ENCODE measurements around the gene DHDH. TPM values are rescaled to one million over a fixed set of nuclear protein-coding genes. Genes with fewer than 3 reads are reported as not detected.

DHDH gene
- total and polyA plus RNA-seq, 2 of the 13 experiments (the other 11 are each of a cell fraction or from before 2014, with no cell fraction given) = 0.13 to 0.91 TPM

- TF ChIP-seq SUZ12 (IDR thresholded peaks at IDR 0.05; ENCODE audit: low read depth, low read length) (no peak), SIN3A (IDR thresholded peaks at IDR 0.05; ENCODE audit: borderline replicate concordance, low read depth, low read length) (peak; percentile 86), AFF4 (CRISPR knock-in tag; IDR thresholded peaks at IDR 0.05) (no peak), PHF5A (CRISPR knock-in tag; IDR thresholded peaks at IDR 0.05; ENCODE audit: low read depth, unreplicated experiment) (no peak), KDM1A (CRISPR knock-in tag; IDR thresholded peaks at IDR 0.05) (no peak), GTF3A (CRISPR knock-in tag; conservative IDR thresholded peaks at IDR 0.05) (no peak), HOXA7 (CRISPR knock-in tag; IDR thresholded peaks at IDR 0.05) (no peak), ZNF713 (CRISPR knock-in tag; IDR thresholded peaks at IDR 0.05) (no peak; the same call in 1 of the 2 replicates), HNRNPLL (IDR thresholded peaks at IDR 0.05; ENCODE audit: low read depth, low read length, poor library complexity, severe bottlenecking) (peak; percentile 80), ZBTB37 (CRISPR knock-in tag; IDR thresholded peaks at IDR 0.05) (no peak), SMC3 (IDR thresholded peaks at IDR 0.05; ENCODE audit: low read length) (no peak), NFE2L2 (IDR thresholded peaks at IDR 0.05; ENCODE audit: low read length) (no peak), RORA (CRISPR knock-in tag; IDR thresholded peaks at IDR 0.05) (no peak), PAWR (CRISPR knock-in tag; IDR thresholded peaks at IDR 0.05; ENCODE audit: borderline replicate concordance) (no peak), SKIL (CRISPR knock-in tag; IDR thresholded peaks at IDR 0.05; ENCODE audit: borderline replicate concordance) (0 out of 2 replicates have a peak, but pooled peaks have one; percentile 5), ZNF251 (CRISPR knock-in tag; IDR thresholded peaks at IDR 0.05) (no peak), ZNF7 (CRISPR knock-in tag; IDR thresholded peaks at IDR 0.05) (no peak), CHD2 (IDR thresholded peaks at IDR 0.05; ENCODE audit: low read depth, low read length) (no peak), GFI1 (CRISPR knock-in tag; IDR thresholded peaks at IDR 0.05; ENCODE audit: borderline replicate concordance) (no peak), DMTF1 (CRISPR knock-in tag; IDR thresholded peaks at IDR 0.05) (no peak)
Observed at GRCh38 chr19:48993175-48994034, 59.9 kb downstream of the DHDH start, which contains the start of the genes GYS1 and RUVBL2 (continued).
